CD4-positive, alpha-beta T cell treated with Interleukin-12 subunit alpha and Interleukin-12 subunit beta, for 1 hour (primary cell): Measurements from ENCODE around the gene TANK.

Source experiments
- DNase-seq: peaks from one replicate; pipeline ENCODE4 v3.0.0-alpha.2; 2020

The TANK gene

DNA sequence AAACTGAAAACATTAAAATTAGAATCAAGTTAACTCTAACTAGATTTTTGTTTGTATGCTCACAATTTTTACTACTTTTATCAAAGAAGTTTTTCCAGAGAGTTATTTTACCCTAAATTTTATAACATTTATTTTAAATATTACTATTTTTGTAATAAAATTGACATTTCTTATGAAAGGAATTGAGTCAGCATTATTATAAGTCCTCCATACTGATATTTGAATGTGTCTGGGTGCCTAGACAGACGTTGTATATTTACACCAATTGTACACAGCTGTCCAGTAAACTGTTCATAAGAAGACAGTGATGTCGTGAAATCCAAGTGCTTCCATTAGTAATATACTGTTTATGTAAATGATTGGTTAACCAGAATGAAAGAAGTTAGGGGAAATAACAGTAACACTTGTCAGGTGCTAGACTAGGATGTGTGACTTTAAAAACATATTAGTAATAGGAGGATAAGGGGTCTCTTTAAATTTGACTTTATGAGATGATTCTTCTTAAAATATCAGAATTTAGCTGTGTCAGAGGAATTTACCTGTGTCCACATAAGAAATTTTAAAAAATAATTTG lies 73.7 kb downstream of the TANK start:
- no peak for DNase-seq

DNA sequence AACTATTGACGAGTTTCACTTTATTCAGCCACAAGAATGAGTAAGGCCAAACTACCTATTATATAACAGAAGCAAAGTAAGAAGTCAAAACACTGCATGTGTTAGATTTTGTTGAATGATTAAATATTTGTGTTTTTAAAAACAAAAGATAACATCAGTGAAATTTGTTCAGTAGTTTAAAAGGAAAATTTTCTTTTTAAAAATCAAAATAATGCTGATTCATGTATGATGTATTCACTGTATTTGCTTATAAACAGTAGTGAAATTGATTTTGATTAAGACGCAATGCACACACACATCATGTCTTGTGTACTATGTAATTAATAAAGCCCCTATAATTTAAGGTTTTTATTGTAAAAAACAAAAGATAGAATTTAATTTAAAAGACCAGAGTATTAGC lies 74.4 kb downstream of the TANK start:
- no peak for DNase-seq

DNA sequence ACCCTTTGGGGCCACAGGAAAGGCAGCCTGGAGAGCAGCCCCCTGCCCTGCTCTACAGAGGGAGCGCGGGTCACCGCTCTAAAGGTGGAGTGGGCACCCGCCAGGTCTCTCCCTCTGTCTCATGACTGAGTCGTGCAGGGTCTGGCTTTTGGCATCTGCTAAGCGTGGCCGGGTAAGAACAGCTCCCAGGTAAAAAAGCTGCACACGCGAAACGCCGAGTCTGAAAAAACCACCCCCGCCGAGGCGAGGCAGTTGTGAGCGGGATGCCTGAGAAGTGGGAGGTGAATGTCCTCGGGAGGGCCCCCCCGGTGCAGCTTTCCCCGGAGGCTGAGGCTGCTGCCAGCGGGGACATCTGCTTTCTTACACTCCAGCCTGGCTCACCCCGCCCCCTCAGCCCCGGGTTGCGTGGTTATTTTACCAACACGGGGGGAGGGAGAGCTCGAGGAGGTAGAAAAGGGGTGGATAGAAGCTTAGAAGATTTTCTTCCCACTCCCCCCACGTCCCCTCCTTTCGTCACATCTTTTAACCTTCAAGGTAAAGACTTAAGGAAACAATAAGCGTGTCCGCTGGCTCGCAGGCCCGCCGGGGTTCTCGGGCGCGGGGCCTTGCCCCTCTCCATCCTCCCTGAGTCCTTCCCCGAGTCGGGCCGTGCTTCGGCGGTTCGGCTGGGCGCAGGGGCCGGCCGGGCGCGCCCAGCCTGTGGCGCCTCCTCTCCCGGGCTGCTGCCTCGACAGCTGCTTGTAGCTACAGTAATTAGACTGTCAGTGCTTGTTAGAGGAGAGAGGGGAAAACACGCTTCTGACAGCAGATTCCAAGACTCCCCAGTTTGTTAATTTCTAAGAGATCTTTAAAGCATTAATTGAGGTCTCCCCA lies 77.4 kb downstream of the TANK start:
- DNase-seq: peak; percentile 45

DNA sequence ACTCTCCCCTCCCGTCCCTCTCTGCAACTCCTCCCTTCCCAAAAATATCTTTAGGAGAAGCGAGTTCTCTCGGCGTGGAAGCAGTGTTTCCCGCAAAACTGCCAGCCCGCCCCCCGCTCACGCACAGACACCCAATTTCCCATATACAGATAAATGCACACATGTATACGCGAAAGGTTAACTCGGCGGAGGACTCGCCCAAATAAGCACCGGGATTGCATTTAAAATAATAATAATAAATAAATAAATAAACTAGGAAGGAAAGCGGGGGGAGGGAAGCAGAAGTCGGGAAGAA lies 78.0 kb downstream of the TANK start:
- no peak for DNase-seq

DNA sequence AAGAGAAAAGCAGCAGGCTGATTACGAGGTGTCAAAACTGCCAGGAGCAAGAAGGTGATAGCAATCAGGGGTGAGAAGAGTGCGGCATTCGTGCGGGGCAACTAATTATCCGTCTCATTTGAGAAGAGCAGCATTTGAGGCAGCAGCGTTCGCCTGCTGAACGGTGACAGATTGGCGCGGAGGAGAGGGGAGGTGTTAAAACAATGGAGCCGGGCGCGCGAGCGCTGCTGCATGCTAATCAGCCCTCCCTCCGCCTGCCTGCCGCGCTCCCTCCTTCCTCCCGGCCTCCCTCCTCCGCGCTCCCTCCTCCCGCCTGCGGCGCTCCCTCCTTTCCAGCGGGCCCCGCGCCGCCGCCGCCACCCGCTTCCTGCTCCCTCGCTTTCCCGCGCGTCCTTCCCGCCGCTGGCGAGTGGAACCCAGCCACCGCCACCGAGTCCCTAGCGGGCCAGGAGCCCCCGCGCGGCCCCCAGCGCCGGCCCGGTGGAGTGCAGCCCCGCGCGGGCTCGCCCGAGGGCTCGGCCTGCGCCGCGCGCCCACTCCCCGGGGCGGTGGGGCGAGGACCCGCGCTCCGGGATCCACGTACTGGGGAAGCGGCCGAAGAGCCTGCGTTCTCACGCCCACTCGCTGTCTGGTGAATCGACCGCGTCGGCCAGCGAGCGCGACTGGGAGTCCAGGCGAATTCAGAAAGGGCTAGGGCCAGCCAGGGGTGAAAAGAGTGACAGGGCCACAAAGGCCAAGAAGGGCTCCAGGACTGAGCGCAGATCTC lies 78.5 kb downstream of the TANK start:
- peak; percentile 56 for DNase-seq

- DNase-seq: no peak
These were observed 79.3 kb downstream of the TANK start for GRCh38 chr2:161239326-161240109.

DNA sequence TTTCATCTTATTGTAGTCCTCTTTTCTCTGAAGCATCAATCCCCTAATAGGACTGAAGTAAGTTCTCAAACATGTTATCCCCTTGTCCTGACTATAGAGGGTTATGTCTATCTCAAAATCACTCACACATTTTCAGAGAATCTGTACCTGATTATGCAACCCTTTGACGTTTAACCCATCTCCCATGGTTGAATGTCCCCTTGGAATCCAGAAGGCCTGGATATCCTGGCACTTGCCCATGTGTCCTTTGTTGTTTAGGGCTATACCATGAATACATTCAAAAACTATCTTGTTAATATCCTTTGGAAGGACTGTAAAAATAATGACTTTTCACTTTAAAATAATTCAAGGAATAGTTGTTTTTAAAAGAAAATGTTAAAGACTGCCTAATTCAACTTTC lies 81.7 kb downstream of the TANK start:
- DNase-seq: no peak

GRCh38 chr2:161243312-161243711 lies 83.1 kb downstream of the TANK start:
- no peak for DNase-seq

DNA sequence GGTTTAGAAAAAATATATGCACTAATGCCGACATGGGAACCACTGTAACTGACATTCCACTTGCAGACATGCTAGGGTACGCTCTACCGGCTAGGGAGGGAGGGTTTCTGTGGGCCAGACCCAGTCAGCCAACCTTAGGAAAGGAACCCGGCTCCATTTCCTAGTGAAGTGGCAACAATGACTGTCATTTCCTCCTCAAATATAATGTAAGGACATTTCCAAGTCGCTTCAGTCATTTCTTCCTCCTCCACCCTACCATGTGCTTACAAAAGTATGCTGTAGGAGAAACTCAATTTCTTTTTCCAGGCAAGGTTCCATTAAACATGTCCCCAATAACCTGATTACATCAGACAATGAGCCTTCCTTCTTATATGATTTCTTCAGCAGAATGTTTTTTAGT lies 83.7 kb downstream of the TANK start:
- peak; percentile 6 for DNase-seq

DNA sequence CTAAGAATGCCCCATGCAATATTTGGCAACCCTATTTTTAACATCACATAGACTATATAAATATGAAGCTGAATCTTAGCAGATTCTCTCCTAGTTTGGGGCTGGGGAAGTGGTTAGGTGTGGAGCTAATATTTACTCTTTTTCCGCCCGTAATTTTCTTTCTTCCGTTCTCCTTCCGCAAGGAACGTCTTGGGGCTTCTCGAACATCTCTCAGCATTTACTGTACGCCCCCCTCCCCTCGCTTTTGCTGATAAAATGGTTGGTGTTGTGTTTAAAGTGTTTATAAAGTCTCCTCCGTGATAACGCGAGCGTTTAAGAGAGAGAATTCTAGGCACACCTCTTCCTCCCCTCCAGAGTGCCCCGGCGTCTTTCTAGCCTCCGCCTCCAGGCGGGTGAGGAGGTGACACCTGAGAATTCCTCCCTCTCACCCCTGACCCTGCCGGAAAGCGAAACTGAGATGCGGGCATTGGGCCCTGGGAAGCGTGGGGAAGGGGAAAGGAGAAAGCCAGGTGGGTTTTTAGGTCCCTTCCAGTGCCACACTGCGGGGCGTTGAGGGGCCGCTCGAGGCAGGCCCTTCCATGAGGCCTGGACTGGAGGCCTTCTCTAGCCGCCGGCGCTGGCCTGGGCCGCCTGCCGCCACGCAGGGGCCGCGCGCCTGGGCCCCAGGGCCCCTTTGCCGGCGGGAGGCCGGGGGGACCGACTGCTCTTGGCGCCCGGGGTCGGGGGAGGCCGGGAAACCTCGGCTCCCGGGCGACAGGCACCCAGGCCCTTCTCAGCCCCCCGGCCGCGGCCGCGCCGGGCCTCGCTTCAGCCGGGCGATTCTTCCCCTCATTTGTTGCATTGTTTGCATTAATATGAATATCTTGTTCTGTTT lies 84.4 kb downstream of the TANK start:
- peak; percentile 77 for DNase-seq

- no peak for DNase-seq
These were observed 85.0 kb downstream of the TANK start for GRCh38 chr2:161245261-161245553.

DNA sequence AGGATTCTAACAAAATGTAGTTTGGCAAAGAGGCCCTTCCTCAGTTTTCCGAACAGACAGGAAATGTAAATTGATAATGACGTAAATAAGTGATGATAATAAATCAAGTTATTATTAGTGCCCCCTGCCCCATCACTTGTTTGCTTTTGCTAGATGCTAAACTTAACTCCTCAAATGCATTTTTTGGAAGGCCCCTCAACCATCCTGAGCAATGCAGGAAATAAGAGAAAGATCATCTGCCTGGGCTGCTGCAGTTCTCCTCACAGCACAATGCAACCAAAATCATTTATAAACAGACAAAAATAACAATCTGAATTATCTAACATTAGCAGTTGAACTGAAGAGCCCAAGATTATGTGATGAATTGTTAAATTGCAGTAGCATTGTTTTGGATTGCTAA lies 85.4 kb downstream of the TANK start:
- no peak for DNase-seq

DNA sequence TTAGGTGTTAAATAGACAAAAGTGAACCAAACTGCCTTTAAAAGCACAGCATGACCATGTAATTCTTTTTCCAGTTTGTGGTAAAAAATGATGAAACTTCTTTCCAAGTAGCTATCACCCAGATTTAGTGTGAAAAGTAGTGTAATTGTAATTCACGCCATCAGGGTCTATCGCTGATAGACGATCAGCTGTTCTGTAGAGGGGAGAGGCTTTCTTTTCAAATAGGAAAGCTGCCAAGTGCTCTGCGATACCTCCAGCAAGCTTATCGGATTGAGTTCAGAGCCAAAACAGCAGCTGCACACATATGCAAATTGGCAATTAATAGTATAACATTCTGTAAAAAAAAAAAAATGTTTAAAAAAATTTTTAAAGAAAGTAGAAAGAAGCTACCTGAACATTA lies 86.1 kb downstream of the TANK start:
- DNase-seq: no peak

DNA sequence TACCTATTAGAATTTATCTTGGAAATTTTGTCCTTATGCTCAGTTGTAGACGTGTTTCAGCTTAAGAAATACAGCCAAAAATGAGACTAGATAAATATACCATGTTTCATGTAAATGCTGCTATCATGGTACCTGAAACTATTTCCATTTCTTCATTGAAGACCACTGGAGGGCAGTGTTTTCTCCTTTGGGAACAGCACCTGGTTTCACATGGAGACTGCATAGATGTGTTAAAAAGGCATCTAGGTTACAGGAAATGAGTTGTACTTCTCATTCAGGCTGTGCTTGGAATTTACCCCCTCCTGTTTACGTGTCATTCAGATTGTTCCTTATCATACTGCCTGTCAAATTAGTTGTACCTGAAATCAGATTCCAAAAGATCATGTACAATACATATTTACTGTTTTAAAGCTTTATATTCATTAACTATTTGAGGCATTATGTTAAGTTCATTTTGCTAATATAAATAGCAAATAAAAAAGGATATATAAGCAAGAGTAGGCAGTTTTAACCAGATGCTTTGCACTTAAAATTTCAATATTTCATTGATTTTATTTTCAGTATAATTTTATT lies 90.7 kb downstream of the TANK start:
- DNase-seq: peak; percentile 45

GRCh38 chr2:161257123-161257952 lies 97.1 kb downstream of the TANK start:
- DNase-seq: no peak

DNA sequence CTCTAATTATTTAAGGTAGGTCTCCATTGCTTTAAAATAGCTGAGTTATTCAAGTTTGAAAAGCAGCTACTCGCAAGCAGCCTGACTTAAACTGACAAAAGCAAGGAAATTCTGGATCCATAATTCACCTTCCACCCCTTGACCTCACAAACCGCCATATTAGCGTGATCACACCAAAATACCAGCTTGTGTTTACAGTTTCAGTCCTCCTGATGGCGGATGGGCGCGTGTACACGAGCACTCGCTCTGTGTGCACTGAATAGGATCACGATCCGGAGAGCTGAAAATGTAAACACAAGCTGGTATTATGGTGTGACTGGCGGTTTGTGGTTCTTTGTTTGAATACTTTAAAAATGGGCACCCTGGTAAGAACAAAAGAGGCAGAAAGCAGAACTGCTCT lies 105.6 kb downstream of the TANK start:
- DNase-seq: no peak

DNA sequence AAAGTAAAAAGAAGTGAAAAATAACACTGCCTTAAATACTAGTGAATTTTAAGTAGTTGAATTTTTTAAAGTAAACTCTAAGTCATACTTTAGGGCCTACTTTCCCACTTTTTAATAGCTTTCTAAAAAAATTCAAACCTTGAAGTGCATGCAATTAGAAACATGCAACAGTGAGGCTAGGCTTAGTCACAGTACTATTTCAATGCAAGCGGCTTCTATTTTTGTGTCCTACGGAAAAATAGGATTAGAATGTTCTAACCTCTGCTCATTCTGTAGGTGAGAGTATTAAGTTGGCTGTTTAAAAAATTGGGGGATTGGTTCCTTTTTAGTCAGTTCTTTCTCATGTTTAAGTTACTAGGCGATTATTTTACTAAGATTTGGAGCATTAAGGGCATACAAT lies 108.9 kb downstream of the TANK start:
- no peak for DNase-seq

- peak; percentile 69 for DNase-seq
These were observed 113.0 kb downstream of the TANK start for GRCh38 chr2:161273038-161273760.

DNA sequence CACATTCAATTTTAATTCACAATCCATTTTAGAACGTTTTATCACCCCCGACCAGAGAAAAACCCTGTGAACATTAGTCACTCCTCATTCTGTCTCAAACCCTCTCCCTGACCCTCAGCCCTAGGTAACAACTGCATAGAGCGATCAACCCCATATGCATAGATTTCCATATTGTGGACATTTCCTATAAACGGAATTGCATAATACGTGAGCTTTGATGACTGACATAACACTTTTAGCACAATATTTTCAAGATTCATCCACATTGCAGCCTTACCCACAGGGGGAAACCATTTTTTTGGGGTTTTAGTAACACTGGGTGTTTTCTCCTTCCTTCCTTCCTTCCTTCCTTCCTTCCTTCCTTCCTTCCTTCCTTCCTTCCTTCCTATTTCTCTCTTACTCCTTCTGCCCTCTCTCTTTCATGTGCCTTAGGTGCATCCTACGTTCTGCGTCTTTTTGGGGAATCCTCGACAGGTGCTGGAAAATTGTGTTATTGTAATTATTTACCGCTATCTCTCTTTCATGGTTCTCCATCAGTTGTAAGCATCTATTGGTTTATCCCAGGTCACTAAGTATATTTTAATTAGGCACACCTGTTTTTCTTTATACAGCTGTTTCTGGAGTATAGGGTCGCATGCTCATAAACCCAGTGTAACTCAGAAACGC lies 118.5 kb downstream of the TANK start:
- DNase-seq: peak; percentile 1
